Hepatocyte (in vitro differentiated cells): Measurements from ENCODE around the gene SCAMP2. TPM values are rescaled to one million over a fixed set of nuclear protein-coding genes. Genes with fewer than 3 reads are reported as not detected.

ENCODE experiments used
- DNase-seq: peaks from one replicate; pipeline ENCODE4 v3.0.0-alpha.2; 2016; ENCODE audit warnings: low spot score
- H2AFZ ChIP-seq: fragments of 200-600 bp; sonication (generic); 2 replicates; pipeline ENCODE4 v1.6.0; 2016; ENCODE audit warnings: antibody characterized with exemption, mild to moderate bottlenecking
- H3K27ac ChIP-seq: fragments of 200-600 bp; sonication (generic); 2 replicates; pipeline ENCODE4 v1.5.1; 2016; ENCODE audit warnings: mild to moderate bottlenecking
- H3K27me3 ChIP-seq: fragments of 200-600 bp; sonication (generic); 2 replicates; pipeline ENCODE4 v1.6.1; 2016
- H3K36me3 ChIP-seq: fragments of 200-600 bp; sonication (generic); replicated peaks from 2 replicates; pipeline ENCODE4 v1.5.1; 2016; ENCODE audit warnings: low read depth; ENCODE audit not compliant: insufficient read depth
- H3K4me1 ChIP-seq: fragments of 200-600 bp; sonication (generic); 2 replicates; pipeline ENCODE4 v1.5.1; 2016; ENCODE audit warnings: mild to moderate bottlenecking, moderate library complexity; ENCODE audit not compliant: insufficient read depth
- H3K4me2 ChIP-seq: fragments of 200-600 bp; sonication (generic); 2 replicates; pipeline ENCODE4 v1.6.0; 2016
- H3K4me3 ChIP-seq: fragments of 200-600 bp; sonication (generic); 2 replicates; pipeline ENCODE4 v1.5.1; 2016; ENCODE audit warnings: mild to moderate bottlenecking
- H3K79me2 ChIP-seq: fragments of 200-600 bp; sonication (generic); 2 replicates; pipeline ENCODE4 v1.6.0; 2017; ENCODE audit warnings: mild to moderate bottlenecking
- H3K9me2 ChIP-seq: fragments of 200-600 bp; sonication (generic); replicated peaks from 2 replicates; pipeline ENCODE4 v1.6.0; 2017; ENCODE audit warnings: mild to moderate bottlenecking; ENCODE audit not compliant: insufficient read depth
- H3K9me3 ChIP-seq: fragments of 200-600 bp; sonication (generic); 2 replicates; pipeline ENCODE4 v1.5.1; 2016; ENCODE audit warnings: low read depth, mild to moderate bottlenecking
- H4K20me1 ChIP-seq: fragments of 200-600 bp; sonication (generic); 2 replicates; pipeline ENCODE4 v1.6.0; 2016; ENCODE audit warnings: mild to moderate bottlenecking; ENCODE audit not compliant: insufficient read depth, poor library complexity, severe bottlenecking
- EZH2 ChIP-seq: fragments of 200-600 bp; sonication (generic); IDR thresholded peaks from 2 replicates; pipeline ENCODE4 v1.6.1; 2016; ENCODE audit warnings: antibody characterized with exemption, mild to moderate bottlenecking, borderline replicate concordance
- EZH2phosphoT487 ChIP-seq: fragments of 200-600 bp; sonication (generic); IDR thresholded peaks from one replicate; pipeline ENCODE4 v1.6.1; 2018; ENCODE audit warnings: antibody characterized with exemption, mild to moderate bottlenecking, low read depth, moderate library complexity; ENCODE audit not compliant: unreplicated experiment, severe bottlenecking
- WGBS: methylation state at CpG from one replicate; pipeline ENCODE4 v1.1.6; 2016; ENCODE audit warnings: low lambda C conversion rate; ENCODE audit errors: missing lambda C conversion rate; 5-methylcytosine and 5-hydroxymethylcytosine counted together
- polyA plus RNA-seq: library from polyadenylated mRNA; unstranded; fragments of >200 nt; fragmentation: Nextera tagmentation; extraction: Ambion mirVana; gene quantifications from 2 replicates; pipeline ENCODE4 v1.2.1, GENCODE V29; 2016
- total RNA-seq: library from RNA; depleted of rRNA; stranded (reverse); fragments of >200 nt; gene quantifications from 2 replicates; pipeline ENCODE4 v1.2.3, GENCODE V29; 2014
- TF ChIP-seq, protein P1 (sequence below): fragments of 200-600 bp; sonication (generic); IDR thresholded peaks from 2 replicates; pipeline ENCODE4 v1.5.1; 2016; ENCODE audit warnings: antibody characterized with exemption, mild to moderate bottlenecking; ENCODE audit not compliant: poor library complexity

Gene SCAMP2
- total and polyA plus RNA-seq, 2 experiments from 2014 or later = 64.0 to 130 TPM

DNA sequence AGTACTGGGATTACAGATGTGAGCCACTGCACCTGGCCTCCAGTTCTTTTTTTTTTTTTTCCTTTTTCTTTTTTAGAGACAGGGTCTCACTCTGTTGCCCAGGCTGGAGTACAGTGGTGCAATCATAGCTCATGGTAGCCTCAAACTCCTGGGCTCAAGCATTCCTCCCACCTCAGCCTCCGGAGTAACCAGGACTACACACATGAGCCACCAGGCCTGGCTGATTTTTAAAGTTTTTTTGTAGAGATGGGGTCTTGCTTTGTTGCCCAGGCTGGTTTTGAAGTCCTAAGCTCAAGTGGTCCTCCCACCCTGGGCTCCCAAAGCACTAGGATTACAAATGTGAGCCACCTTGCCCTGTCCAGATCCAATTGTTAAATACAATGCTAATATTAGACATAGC, 16.6 kb downstream of the SCAMP2 start:
- WGBS = 100% methylated on average over 1 of the region's 1 CpG
- Histone ChIP-seq H3K9me2 (no peaks in the 10 kb centered on the region), H4K20me1 (peaks cover 39% of the 10 kb centered on the region), H3K4me1 (peaks cover 11% of the 10 kb centered on the region), H3K27me3 (no peaks in the 10 kb centered on the region), H3K27ac (no peak overlapping the region), H3K4me3 (no peak overlapping the region), H2AFZ (no peak overlapping the region), H3K36me3 (no peaks in the 10 kb centered on the region), H3K9me3 (no peaks in the 10 kb centered on the region), H3K79me2 (peaks cover 67% of the 10 kb centered on the region), H3K4me2 (no peak overlapping the region)
- no peak for DNase-seq
- TF ChIP-seq, protein P1, sequence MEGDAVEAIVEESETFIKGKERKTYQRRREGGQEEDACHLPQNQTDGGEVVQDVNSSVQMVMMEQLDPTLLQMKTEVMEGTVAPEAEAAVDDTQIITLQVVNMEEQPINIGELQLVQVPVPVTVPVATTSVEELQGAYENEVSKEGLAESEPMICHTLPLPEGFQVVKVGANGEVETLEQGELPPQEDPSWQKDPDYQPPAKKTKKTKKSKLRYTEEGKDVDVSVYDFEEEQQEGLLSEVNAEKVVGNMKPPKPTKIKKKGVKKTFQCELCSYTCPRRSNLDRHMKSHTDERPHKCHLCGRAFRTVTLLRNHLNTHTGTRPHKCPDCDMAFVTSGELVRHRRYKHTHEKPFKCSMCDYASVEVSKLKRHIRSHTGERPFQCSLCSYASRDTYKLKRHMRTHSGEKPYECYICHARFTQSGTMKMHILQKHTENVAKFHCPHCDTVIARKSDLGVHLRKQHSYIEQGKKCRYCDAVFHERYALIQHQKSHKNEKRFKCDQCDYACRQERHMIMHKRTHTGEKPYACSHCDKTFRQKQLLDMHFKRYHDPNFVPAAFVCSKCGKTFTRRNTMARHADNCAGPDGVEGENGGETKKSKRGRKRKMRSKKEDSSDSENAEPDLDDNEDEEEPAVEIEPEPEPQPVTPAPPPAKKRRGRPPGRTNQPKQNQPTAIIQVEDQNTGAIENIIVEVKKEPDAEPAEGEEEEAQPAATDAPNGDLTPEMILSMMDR = no peak
- TF ChIP-seq EZH2 (no peak), EZH2phosphoT487 (no peak)

DNA sequence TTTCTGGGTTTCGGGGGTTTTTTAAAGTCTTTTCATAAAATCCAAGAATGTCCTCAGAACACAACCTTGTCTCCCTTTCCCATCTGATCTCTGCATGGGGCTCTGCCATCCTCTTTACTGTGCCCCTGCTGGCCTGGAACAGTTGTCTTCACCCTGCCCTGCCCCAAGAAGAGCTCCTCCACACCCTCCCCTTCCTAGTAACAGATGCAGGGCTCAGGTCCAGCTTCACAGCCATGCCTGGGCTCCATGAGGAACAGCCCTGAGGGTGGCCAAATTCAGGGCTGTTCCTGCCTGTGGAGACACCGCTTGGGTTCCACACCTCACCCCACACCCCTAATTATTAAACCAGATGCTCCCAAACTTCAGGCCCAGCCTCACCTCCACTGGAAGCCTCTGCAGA, 17.3 kb downstream of the SCAMP2 start:
- TF ChIP-seq EZH2phosphoT487 = no peak
- TF ChIP-seq EZH2 = no peak
- TF ChIP-seq, protein P1 = no peak
- peaks cover 33% of the 10 kb centered on the region for H4K20me1 ChIP-seq
- H3K4me3 ChIP-seq = no peak overlapping the region
- 98% methylated on average over 2 of the region's 2 CpGs for WGBS
- no peak overlapping the region for H3K27ac ChIP-seq
- H2AFZ ChIP-seq = no peak overlapping the region
- peaks cover 11% of the 10 kb centered on the region for H3K4me1 ChIP-seq
- no peaks in the 10 kb centered on the region for H3K36me3 ChIP-seq
- DNase-seq = no peak
- H3K9me3 ChIP-seq = no peaks in the 10 kb centered on the region
- no peak overlapping the region for H3K4me2 ChIP-seq
- H3K9me2 ChIP-seq = no peaks in the 10 kb centered on the region
- peaks cover 61% of the 10 kb centered on the region for H3K79me2 ChIP-seq
- H3K27me3 ChIP-seq = no peaks in the 10 kb centered on the region

DNA sequence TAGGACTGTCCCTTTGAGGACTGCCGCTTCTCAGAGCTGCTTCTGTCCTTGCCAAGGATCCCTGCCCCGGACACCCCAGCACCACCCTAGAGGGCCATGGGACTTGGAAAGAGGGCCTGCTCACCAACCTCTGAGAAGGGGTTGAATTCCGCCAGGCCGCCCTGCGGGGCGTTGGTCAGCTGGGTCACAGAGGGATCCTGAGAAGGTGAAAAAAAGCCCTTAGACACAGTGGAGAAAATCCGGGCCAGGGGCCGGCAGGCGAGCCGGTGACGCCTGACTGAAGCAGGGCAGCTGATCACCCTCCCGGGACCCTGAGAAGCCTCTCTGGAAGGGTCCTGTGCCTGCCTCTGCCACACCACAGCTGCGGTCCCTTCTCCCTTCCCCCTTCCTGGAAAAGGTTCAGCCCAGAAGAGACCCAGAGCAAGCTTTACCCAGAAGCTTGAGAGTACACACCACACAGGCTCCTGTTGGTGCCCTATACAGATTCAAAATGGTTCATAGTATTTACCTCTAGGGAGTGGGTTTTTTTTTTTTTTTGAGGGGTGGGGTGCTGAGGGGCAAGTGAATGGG, 18.6 kb downstream of the SCAMP2 start:
- WGBS = 97% methylated on average over 13 of the region's 13 CpGs
- H3K9me2 ChIP-seq = no peaks in the 10 kb centered on the region
- peaks cover 11% of the 10 kb centered on the region for H3K4me1 ChIP-seq
- H3K9me3 ChIP-seq = no peaks in the 10 kb centered on the region
- H3K36me3 ChIP-seq = no peaks in the 10 kb centered on the region
- no peak overlapping the region for H3K27ac ChIP-seq
- TF ChIP-seq EZH2phosphoT487 = no peak
- DNase-seq = no peak
- H3K4me2 ChIP-seq = no peak overlapping the region
- H3K79me2 ChIP-seq = peaks cover 47% of the 10 kb centered on the region
- H3K4me3 ChIP-seq = no peak overlapping the region
- H3K27me3 ChIP-seq = no peaks in the 10 kb centered on the region
- H4K20me1 ChIP-seq = peaks cover 23% of the 10 kb centered on the region
- H2AFZ ChIP-seq = no peak overlapping the region

DNA sequence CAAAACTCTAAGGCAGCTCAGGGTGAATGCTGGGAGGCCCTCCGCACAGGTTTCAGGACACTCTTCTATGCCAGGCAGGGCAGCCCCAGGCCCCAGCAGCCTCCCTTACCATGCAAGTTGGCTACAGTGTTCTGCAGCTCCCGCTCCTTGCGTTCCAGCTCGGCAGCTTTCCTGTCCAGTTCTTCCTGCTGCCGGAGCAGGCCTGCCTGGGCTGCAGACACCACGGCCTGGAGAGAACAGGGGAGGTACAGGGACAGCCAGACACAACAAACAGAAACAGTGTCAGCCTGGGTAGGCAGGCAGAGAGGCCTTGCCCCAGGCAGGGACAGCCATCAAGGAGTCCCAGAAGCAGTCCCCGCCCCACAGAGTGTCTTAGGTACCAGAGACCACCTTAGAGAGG, 21.2 kb downstream of the SCAMP2 start:
- Histone ChIP-seq H3K4me3 (no peak overlapping the region), H3K4me1 (peaks cover 2% of the 10 kb centered on the region), H3K9me3 (no peaks in the 10 kb centered on the region), H4K20me1 (peaks cover 5% of the 10 kb centered on the region), H3K9me2 (no peaks in the 10 kb centered on the region), H2AFZ (no peak overlapping the region), H3K79me2 (peaks cover 23% of the 10 kb centered on the region), H3K36me3 (no peaks in the 10 kb centered on the region), H3K27ac (no peak overlapping the region), H3K4me2 (no peak overlapping the region), H3K27me3 (no peaks in the 10 kb centered on the region)
- 86% methylated on average over 7 of the region's 7 CpGs for whole genome bisulfite sequencing
- TF ChIP-seq EZH2phosphoT487 (no peak), EZH2 (no peak)
- TF ChIP-seq, protein P1 = no peak
- DNase-seq = no peak
